Endothelial cell (in vitro differentiated cells): Measurements from ENCODE around the gene JMJD8. TPM values are rescaled to one million over a fixed set of nuclear protein-coding genes. Genes with fewer than 3 reads are reported as not detected.

Experiments
- DNase-seq: peaks from one replicate; pipeline ENCODE4 v3.0.0; 2021; ENCODE audit warnings: low spot score
- H3K27ac Mint-ChIP-seq: one replicate; pipeline ENCODE4 v1.8.0; 2021; ENCODE audit warnings: mixed read lengths, inconsistent platforms; ENCODE audit not compliant: unreplicated experiment
- H3K27me3 Mint-ChIP-seq: one replicate; pipeline ENCODE4 v1.8.0; 2021; ENCODE audit warnings: mild to moderate bottlenecking, moderate library complexity, mixed read lengths, inconsistent platforms; ENCODE audit not compliant: unreplicated experiment
- H3K36me3 Mint-ChIP-seq: one replicate; pipeline ENCODE4 v1.8.0; 2021; ENCODE audit warnings: mild to moderate bottlenecking, low read depth, mixed read lengths, inconsistent platforms; ENCODE audit not compliant: unreplicated experiment
- H3K4me1 Mint-ChIP-seq: one replicate; pipeline ENCODE4 v1.8.0; 2021; ENCODE audit warnings: mild to moderate bottlenecking, mixed read lengths, inconsistent platforms; ENCODE audit not compliant: unreplicated experiment
- H3K4me3 Mint-ChIP-seq: one replicate; pipeline ENCODE4 v1.8.0; 2021; ENCODE audit warnings: mild to moderate bottlenecking, mixed read lengths, inconsistent platforms; ENCODE audit not compliant: unreplicated experiment
- H3K9me3 Mint-ChIP-seq: one replicate; pipeline ENCODE4 v1.8.0; 2021; ENCODE audit warnings: mixed read lengths, inconsistent platforms; ENCODE audit not compliant: unreplicated experiment
- CTCF ChIP-seq: fragments of 200-600 bp; sonication (generic); IDR thresholded peaks from one replicate; pipeline ENCODE4 v1.5.0; 2021; ENCODE audit warnings: antibody characterized with exemption; ENCODE audit not compliant: unreplicated experiment
- total RNA-seq: library from RNA; stranded (reverse); fragmentation: NEBNext Ultra II Directional; extraction: Animal tissue kit (Norgen Biotek cat#: 25700); gene quantifications from one replicate; pipeline ENCODE4 v1.2.1, GENCODE V29; 2021; ENCODE audit not compliant: unreplicated experiment

The JMJD8 gene
- total RNA-seq, 1 donor from 2014 or later: 31.6 TPM

- no peak overlapping the region for H3K27ac Mint-ChIP-seq
- no peaks in the 10 kb centered on the region for H3K4me1 Mint-ChIP-seq
- no peaks in the 10 kb centered on the region for H3K36me3 Mint-ChIP-seq
- H3K4me3 Mint-ChIP-seq: no peak overlapping the region
- TF ChIP-seq CTCF: no peak
- no peaks in the 10 kb centered on the region for H3K9me3 Mint-ChIP-seq
- no peak for DNase-seq
- peaks cover 21% of the 10 kb centered on the region for H3K27me3 Mint-ChIP-seq
Observed at GRCh38 chr16:721765-722540, 37.8 kb upstream of the JMJD8 start.

DNA sequence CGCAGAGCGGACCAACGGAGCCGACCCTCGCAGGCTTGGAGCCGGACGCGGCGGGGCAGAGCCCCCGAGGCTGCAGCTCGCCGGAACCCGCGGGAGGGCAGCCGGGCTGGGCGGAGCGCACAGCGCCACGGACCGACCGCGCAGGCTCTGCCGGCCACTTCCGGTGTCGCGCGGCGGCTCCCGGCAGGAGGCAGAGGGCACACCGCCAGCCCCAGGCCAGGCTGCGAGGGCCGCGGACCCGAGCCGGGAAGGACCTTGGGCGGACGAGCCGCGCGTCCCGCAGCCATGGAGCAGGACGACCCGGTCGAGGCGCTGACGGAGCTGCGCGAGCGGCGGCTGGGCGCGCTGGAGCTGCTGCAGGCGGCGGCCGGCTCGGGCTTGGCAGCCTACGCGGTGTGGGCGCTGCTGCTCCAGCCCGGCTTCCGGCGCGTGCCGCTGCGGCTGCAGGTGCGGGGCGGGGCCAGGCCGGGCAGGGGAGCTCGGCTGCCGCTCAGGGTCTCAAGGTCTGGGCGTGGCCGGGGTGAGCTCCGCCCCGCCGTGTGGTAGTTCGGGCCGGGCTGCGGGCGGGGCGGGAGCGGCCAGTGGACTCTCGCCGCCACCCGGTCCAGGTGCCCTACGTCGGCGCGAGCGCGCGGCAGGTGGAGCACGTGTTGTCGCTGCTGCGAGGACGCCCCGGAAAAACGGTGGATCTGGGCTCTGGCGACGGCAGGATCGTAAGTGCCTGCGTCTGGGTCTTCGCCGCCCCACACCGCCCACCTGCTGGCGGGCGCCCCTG, 37.0 kb upstream of the JMJD8 start, which contains the start of gene ANTKMT:
TSS of gene ANTKMT (plus strand) at position 157 of the 775 bp plus-strand sequence. CDS start at position 286, 129 bp downstream.
- H3K27ac Mint-ChIP-seq: no peak within 1 kb of the TSS
- H3K4me3 Mint-ChIP-seq: peak within 1 kb of the TSS; percentile 67
- no peak for TF ChIP-seq CTCF
- DNase-seq: peak; percentile 67
- peaks cover 18% of the 10 kb centered on the region for H3K27me3 Mint-ChIP-seq
- no peaks in the 10 kb centered on the region for H3K36me3 Mint-ChIP-seq
- no peaks in the 10 kb centered on the region for H3K9me3 Mint-ChIP-seq
- no peaks in the 10 kb centered on the region for H3K4me1 Mint-ChIP-seq

- peaks cover 18% of the 10 kb centered on the region for H3K27me3 Mint-ChIP-seq
- H3K27ac Mint-ChIP-seq: no peak overlapping the region
- no peaks in the 10 kb centered on the region for H3K4me1 Mint-ChIP-seq
- no peaks in the 10 kb centered on the region for H3K36me3 Mint-ChIP-seq
- no peak for DNase-seq
- no peak for TF ChIP-seq CTCF
- H3K4me3 Mint-ChIP-seq: peak overlapping the region; percentile 67
- no peaks in the 10 kb centered on the region for H3K9me3 Mint-ChIP-seq
Observed at GRCh38 chr16:720447-720989, 36.4 kb upstream of the JMJD8 start.

DNA sequence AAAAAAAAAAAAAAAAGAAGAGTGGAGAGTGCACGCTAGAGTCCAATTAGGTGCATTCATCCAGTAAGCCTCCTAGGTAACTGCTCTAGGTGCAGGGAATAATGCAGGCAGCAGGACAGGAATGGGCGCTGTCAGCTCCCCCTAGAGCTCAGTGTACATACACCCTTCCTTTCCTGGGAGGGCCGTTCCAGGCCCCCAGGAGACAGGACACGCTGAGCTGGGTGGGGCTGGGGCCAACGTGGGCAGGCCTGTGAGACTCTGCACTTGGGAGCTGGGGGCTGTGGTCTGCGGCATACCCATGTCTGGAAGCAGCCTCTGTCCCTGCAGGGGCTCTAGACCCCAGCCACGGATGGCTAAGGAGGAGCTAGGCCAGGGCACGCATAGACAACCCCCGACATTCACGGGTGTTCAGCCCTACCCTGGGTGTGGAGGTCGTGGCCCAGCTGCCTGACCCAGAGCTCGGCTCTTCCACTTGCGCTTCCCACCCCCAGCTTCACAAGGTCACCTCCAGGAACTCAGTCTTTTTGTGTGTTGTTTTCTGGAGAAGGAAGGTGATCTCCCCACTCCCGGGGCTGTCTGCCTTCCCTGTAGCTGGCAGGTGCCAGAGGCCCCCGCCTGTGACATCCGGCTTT, 35.8 kb upstream of the JMJD8 start:
- Mint-ChIP-seq H3K27me3 (peaks cover 18% of the 10 kb centered on the region), H3K36me3 (no peaks in the 10 kb centered on the region), H3K4me3 (peak overlapping the region; percentile 67), H3K4me1 (no peaks in the 10 kb centered on the region), H3K9me3 (no peaks in the 10 kb centered on the region), H3K27ac (no peak overlapping the region)
- TF ChIP-seq CTCF: no peak
- no peak for DNase-seq
